ENCODE measurements around the gene CA12. TPM values are rescaled to one million over a fixed set of nuclear protein-coding genes. Genes with fewer than 3 reads are reported as not detected.

The CA12 gene
- total RNA-seq, 1 donor from 2014 or later: 0.97 TPM

- Mint-ChIP-seq H3K27me3 (ENCODE audit: unreplicated experiment) (peaks cover 3% of the 10 kb centered on the region), H3K4me1 (ENCODE audit: unreplicated experiment) (peaks cover 34% of the 10 kb centered on the region), H3K4me3 (ENCODE audit: unreplicated experiment) (no peak overlapping the region), H3K27ac (ENCODE audit: unreplicated experiment) (no peak overlapping the region), H3K36me3 (ENCODE audit: unreplicated experiment) (no peaks in the 10 kb centered on the region), H3K9me3 (ENCODE audit: unreplicated experiment) (no peaks in the 10 kb centered on the region)
- no peak for DNase-seq (ENCODE audit: extremely low spot score, unreplicated experiment)
- TF ChIP-seq CTCF (IDR thresholded peaks at IDR 0.05): no peak
Observed at GRCh38 chr15:63351170-63351569, 30.5 kb downstream of the CA12 start.

GRCh38 chr15:63350178-63350621 is 31.4 kb downstream of the CA12 start:
- no peak for TF ChIP-seq CTCF (IDR thresholded peaks at IDR 0.05)
- DNase-seq (ENCODE audit: extremely low spot score, unreplicated experiment): no peak
- Mint-ChIP-seq H3K36me3 (ENCODE audit: unreplicated experiment) (no peaks in the 10 kb centered on the region), H3K27ac (ENCODE audit: unreplicated experiment) (no peak overlapping the region), H3K4me3 (ENCODE audit: unreplicated experiment) (no peak overlapping the region), H3K4me1 (ENCODE audit: unreplicated experiment) (peaks cover 34% of the 10 kb centered on the region), H3K9me3 (ENCODE audit: unreplicated experiment) (no peaks in the 10 kb centered on the region), H3K27me3 (ENCODE audit: unreplicated experiment) (peaks cover 3% of the 10 kb centered on the region)

GRCh38 chr15:63349621-63350020 is 32.0 kb downstream of the CA12 start:
- H3K4me3 Mint-ChIP-seq (ENCODE audit: unreplicated experiment): no peak overlapping the region
- TF ChIP-seq CTCF (IDR thresholded peaks at IDR 0.05): no peak
- H3K27ac Mint-ChIP-seq (ENCODE audit: unreplicated experiment): no peak overlapping the region
- DNase-seq (ENCODE audit: extremely low spot score, unreplicated experiment): no peak
- H3K9me3 Mint-ChIP-seq (ENCODE audit: unreplicated experiment): no peaks in the 10 kb centered on the region
- peaks cover 7% of the 10 kb centered on the region for H3K27me3 Mint-ChIP-seq (ENCODE audit: unreplicated experiment)
- peaks cover 34% of the 10 kb centered on the region for H3K4me1 Mint-ChIP-seq (ENCODE audit: unreplicated experiment)
- no peaks in the 10 kb centered on the region for H3K36me3 Mint-ChIP-seq (ENCODE audit: unreplicated experiment)

- Mint-ChIP-seq H3K27ac (ENCODE audit: unreplicated experiment) (no peak overlapping the region), H3K27me3 (ENCODE audit: unreplicated experiment) (peaks cover 7% of the 10 kb centered on the region), H3K9me3 (ENCODE audit: unreplicated experiment) (no peaks in the 10 kb centered on the region), H3K4me3 (ENCODE audit: unreplicated experiment) (no peak overlapping the region), H3K4me1 (ENCODE audit: unreplicated experiment) (peaks cover 34% of the 10 kb centered on the region), H3K36me3 (ENCODE audit: unreplicated experiment) (no peaks in the 10 kb centered on the region)
- no peak for TF ChIP-seq CTCF (IDR thresholded peaks at IDR 0.05)
- no peak for DNase-seq (ENCODE audit: extremely low spot score, unreplicated experiment)
Observed at GRCh38 chr15:63349156-63349555, 32.5 kb downstream of the CA12 start.

GRCh38 chr15:63348392-63348791 is 33.3 kb downstream of the CA12 start:
- peaks cover 4% of the 10 kb centered on the region for H3K27me3 Mint-ChIP-seq (ENCODE audit: unreplicated experiment)
- H3K4me1 Mint-ChIP-seq (ENCODE audit: unreplicated experiment): peaks cover 40% of the 10 kb centered on the region

More at GRCh38 chr15:63348392-63348791, 33.3 kb downstream of the CA12 start:
- peak overlapping the region; percentile 7 for H3K4me3 Mint-ChIP-seq (ENCODE audit: unreplicated experiment)
- H3K9me3 Mint-ChIP-seq (ENCODE audit: unreplicated experiment): no peaks in the 10 kb centered on the region
- DNase-seq (ENCODE audit: extremely low spot score, unreplicated experiment): no peak
- no peaks in the 10 kb centered on the region for H3K36me3 Mint-ChIP-seq (ENCODE audit: unreplicated experiment)
- no peak for TF ChIP-seq CTCF (IDR thresholded peaks at IDR 0.05)
- H3K27ac Mint-ChIP-seq (ENCODE audit: unreplicated experiment): peak overlapping the region; percentile 87

All from osteocyte (in vitro differentiated cells).